ENCODE data around the gene ZFPM1. TPM values are rescaled to one million over a fixed set of nuclear protein-coding genes. Genes with fewer than 3 reads are reported as not detected.

ZFPM1 gene
- total RNA-seq, 2 donors from 2014 or later: 1.7 to 2.4 TPM

GRCh38 chr16:88476817-88477397 is 23.8 kb downstream of the ZFPM1 start:
- no peak for TF ChIP-seq CTCF (IDR thresholded peaks at IDR 0.05)
- no peaks in the 10 kb centered on the region for H3K36me3 ChIP-seq
- peaks cover 0 to 57% of the 10 kb centered on the region in 2 donors for H3K4me1 ChIP-seq
- no peak for DNase-seq (ENCODE audit: low spot score)
- H3K27me3 ChIP-seq: no peaks in the 10 kb centered on the region
- H3K27ac ChIP-seq: no peak overlapping the region
- no peaks in the 10 kb centered on the region for H3K9me3 ChIP-seq
- H3K4me3 ChIP-seq: no peak overlapping the region

GRCh38 chr16:88477631-88478519 is 24.8 kb downstream of the ZFPM1 start:
- Histone ChIP-seq H3K4me3 (no peak overlapping the region), H3K27ac (peak overlapping the region in 1 of 2 donors; percentile 63), H3K4me1 (peaks cover 0 to 53% of the 10 kb centered on the region in 2 donors), H3K9me3 (no peaks in the 10 kb centered on the region), H3K27me3 (no peaks in the 10 kb centered on the region), H3K36me3 (no peaks in the 10 kb centered on the region)
- TF ChIP-seq CTCF (IDR thresholded peaks at IDR 0.05): no peak
- no peak for DNase-seq (ENCODE audit: low spot score)

GRCh38 chr16:88478889-88479792 is 26.1 kb downstream of the ZFPM1 start:
- no peak overlapping the region for H3K4me3 ChIP-seq
- DNase-seq (ENCODE audit: low spot score): no peak
- peak in 1 of 2 donors; percentile 24 for TF ChIP-seq CTCF (IDR thresholded peaks at IDR 0.05)
- H3K27ac ChIP-seq: peak overlapping the region; percentile 36 to 63
- no peaks in the 10 kb centered on the region for H3K9me3 ChIP-seq
- H3K4me1 ChIP-seq: peaks cover 0 to 43% of the 10 kb centered on the region in 2 donors
- H3K36me3 ChIP-seq: no peaks in the 10 kb centered on the region
- H3K27me3 ChIP-seq: no peaks in the 10 kb centered on the region

- no peak for TF ChIP-seq CTCF (IDR thresholded peaks at IDR 0.05)
- Histone ChIP-seq H3K4me3 (no peak overlapping the region), H3K27me3 (no peaks in the 10 kb centered on the region), H3K4me1 (peaks cover 0 to 39% of the 10 kb centered on the region in 2 donors), H3K9me3 (no peaks in the 10 kb centered on the region), H3K36me3 (no peaks in the 10 kb centered on the region), H3K27ac (peak overlapping the region; percentile 36 to 63)
- DNase-seq (ENCODE audit: low spot score): no peak
Measured at GRCh38 chr16:88479793-88480760, 27.0 kb downstream of the ZFPM1 start.

GRCh38 chr16:88480829-88481228 is 27.7 kb downstream of the ZFPM1 start:
- Histone ChIP-seq H3K27me3 (no peaks in the 10 kb centered on the region), H3K36me3 (no peaks in the 10 kb centered on the region), H3K4me1 (peaks cover 0 to 39% of the 10 kb centered on the region in 2 donors), H3K27ac (peak overlapping the region in 1 of 2 donors; percentile 63), H3K9me3 (no peaks in the 10 kb centered on the region), H3K4me3 (no peak overlapping the region)
- TF ChIP-seq CTCF (IDR thresholded peaks at IDR 0.05): no peak
- no peak for DNase-seq (ENCODE audit: low spot score)
